HK-2 (cell line): Measurements from ENCODE around the gene CD2BP2.

Experiments
- DNase-seq: peaks from one replicate; pipeline ENCODE4 v3.0.0-alpha.2; 2018; ENCODE audit not compliant: unreplicated experiment

Gene CD2BP2

DNA sequence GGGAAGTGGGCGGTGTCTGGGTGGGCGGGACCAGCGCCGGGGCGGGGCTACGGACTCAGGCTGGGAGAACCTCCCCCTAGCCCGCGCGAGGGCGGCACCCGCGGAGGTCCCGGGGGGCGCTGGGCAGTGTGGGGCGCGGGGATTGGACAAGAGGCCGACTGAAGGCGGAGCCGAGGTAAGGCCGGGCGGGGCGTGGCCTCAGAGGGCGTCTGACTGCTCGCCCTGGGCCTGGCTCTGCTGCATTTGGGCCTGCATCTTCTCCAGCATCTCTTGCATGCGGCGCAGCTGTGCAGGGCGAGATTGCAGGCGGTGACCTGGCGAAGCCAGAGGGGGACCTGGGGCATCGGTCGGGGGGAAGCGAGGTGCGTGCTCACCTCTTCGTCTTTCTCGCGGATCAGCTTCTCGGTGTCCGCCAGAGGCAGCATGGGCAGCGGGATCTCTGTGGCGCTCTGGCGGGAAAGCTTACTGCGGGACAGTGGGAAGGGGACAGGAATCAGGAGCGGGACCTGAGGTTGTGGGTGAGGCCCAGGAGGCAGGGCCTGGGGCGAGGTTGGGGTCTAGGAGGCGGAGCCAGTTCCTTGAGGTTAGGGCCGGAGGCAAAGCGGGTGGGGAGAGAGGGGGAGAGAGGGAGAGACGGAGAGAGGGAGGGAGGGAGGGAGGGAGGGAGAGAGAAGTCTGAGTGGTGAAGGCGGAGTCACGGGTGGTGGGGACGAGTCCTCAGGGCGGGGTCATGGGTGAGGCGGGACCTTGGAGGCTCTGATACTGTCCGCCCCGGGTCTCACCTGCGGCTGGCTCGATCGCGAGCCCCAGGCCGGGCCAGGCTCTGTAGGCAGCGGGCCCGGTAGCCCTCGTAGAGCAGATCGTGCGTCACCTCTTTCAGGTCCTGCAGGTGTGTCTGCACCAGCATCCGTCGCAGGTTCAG lies 23.4 kb upstream of the CD2BP2 start:
- peak; percentile 94 for DNase-seq

DNA sequence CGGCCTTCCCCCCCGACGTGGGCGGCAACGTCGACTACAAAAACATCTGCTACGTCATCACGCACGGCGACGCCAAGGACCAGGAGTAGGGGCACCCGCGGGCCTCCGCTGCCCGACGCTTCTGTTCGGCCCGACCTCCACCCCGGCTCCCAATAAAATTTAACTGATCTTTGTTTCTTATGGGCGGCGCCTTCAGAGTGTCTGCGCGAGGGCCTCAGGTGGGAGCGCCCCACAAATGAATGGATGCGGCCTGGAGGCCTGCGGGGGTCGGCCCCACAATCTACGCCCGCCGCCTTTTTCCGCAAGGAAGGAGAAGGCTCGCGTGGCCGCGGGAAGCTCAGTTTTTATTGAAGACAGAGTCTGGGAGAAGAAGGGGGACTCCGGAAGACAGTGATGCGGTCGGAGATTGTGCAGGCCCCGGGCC lies 22.7 kb upstream of the CD2BP2 start:
- DNase-seq = peak; percentile 86

DNA sequence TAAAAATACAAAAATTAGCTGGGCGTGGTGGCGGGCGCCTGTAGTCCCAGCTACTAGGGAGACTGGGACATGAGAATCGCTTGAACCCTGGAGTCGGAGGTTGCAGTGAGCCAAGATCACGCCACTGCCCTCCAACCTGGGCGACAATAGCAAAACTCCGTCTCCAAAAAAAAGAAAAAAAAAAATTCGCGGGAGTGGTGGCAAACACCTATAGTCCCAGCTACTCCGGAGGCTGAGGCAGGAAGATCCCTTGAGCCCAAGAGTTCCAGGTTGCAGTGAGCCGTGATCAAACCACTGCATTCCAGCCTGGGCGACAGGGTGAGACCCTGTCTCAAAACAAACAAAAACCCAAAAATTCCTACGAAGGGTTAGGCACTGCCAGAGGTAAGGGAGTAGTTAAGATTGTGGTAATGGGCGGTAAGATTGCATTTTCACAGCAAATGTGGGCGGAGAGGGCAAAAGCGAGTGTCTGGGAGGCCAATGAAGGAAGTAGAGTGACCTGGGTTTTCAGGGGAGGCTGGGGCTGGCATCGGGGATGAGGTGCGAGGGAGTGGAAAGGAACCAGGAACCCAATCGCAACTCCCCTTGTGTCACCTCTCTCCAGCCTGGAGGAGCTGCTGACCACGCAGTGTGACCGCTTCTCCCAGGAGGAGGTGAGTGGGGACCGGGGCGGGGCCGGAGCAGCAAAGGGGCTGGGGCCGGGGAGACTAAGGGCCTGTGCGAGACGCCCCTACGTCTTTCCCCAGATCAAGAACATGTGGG lies 22.1 kb upstream of the CD2BP2 start:
- no peak for DNase-seq

DNA sequence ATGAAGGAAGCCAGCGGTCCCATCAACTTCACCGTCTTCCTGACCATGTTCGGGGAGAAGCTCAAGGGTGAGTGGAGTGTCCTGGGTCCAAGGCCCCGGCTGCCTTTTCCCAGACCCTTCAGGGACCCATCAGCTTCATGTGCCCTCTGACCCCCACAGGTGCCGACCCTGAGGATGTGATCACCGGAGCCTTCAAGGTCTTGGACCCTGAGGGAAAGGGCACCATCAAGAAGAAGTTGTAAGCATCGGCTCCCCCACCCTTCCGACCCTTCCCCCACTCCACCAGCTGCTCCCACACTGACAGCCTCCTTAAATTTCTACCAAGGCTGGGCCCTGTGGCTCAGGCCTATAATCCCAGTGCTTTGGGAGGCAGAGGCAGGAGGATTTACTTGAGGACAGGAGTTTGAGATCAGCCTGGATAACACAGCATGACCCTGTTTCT lies 21.4 kb upstream of the CD2BP2 start:
- DNase-seq = no peak

DNA sequence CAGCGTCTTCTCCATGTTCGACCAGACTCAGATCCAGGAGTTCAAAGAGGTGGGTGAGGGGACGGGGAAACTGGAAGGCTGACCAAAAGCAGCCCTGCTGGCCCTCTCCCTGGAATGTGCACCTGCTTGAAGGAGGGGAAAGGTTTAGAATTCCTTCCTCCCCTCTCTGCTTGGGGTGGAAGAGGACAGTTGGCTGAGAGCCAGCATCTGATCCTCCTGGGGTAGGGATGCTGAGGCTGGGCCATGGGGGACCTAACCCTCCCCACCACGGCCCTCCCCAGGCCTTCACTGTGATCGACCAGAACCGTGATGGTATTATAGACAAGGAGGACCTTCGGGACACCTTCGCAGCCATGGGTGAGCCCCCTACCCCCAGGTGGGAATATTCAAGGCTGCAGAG lies 20.8 kb upstream of the CD2BP2 start:
- DNase-seq = no peak

DNA sequence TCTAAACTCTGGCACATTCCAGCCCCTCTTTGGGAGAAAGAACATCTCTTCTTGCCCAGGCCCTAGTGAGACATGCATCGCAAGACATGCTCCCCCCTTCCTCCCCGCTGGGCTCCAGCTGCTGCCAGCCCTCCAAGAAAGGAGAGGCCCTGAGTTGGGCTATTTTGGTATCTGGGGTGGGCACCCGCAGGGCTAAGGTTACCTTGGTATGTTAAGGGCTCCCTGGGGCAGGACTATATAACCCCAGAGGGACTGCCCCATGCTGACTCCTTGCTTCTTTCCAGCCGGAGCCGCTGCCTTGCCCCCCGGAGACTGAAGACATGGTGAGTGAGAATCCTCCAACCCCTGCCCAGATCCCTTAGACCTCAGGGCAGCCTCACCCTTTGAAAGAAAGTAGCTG lies 19.4 kb upstream of the CD2BP2 start, which contains the start of gene MYL11:
TSS of gene MYL11 (plus strand) at position 265 of the 400 bp plus-strand sequence. CDS start at position 321, 56 bp downstream.
- DNase-seq = no peak

DNA sequence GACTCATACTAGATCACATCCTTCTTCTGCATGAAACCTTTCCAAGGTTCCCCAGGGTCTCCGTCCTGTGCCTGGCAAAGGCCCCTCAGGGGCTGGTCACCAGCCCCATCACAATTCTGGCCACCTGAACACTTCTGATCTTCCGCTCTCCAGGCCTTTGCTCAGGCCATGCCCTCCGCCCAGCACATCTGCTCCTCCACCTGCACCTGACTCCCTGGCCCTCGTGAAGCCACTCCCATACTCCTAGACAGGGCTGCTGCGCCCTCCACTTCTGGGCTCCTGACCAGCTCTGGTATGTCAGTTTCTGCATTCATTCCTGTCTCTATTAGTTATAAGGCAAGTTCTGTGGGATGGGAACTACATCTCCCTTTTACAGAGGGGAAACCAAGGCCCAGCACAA lies 17.6 kb upstream of the CD2BP2 start:
- DNase-seq = no peak

DNA sequence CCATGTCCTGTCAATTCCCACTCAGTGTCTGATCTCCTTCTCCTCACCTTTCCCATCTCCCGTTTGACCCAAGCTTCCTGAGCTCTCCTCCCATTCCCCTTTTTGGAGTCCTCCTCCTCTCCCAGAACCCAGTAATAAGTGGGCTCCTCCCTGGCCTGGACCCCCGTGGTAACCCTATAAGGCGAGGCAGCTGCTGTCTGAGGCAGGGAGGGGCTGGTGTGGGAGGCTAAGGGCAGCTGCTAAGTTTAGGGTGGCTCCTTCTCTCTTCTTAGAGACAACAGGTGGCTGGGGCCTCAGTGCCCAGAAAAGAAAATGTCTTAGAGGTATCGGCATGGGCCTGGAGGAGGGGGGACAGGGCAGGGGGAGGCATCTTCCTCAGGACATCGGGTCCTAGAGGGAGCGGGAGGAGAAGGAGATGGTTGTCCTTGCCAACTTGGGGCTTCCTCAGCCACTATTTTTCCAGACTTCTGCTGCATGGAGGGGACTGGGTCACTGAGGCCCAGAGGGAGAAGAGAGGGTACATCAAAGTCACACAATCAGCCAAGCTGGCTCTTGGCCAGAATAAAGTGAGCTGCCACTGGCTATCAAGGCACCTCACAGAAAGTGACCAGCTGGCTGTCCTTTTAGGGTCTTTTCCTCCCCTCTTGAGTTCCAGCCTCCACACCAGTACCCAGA lies 17.1 kb upstream of the CD2BP2 start:
- DNase-seq = no peak

DNA sequence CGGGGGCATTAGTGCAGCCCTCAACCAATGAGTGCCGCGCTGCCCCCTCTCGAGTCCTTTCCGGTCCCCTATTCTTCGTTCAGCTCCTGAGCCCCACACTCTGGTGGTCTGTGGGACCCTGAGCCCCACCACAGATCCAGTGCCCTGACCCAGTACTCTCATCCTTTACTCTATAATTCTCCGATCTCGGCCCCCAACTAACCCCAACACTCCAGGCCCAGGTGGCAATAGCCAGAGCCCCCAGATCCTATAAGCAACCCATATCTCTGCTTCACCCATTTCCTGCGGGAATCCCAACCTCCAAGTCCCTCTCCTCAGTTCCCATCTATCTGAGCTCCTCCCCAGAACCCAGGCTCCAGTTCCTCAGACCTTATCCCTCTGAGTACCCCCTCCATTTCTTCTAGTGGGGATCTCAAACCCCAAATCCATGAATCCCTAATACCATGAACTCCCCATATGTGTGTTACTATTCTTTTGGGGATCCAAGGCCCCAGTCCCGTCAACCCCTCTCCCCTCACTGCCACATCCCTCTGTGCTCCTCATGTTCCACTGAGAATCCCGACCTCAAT lies 16.2 kb upstream of the CD2BP2 start:
- no peak for DNase-seq

DNA sequence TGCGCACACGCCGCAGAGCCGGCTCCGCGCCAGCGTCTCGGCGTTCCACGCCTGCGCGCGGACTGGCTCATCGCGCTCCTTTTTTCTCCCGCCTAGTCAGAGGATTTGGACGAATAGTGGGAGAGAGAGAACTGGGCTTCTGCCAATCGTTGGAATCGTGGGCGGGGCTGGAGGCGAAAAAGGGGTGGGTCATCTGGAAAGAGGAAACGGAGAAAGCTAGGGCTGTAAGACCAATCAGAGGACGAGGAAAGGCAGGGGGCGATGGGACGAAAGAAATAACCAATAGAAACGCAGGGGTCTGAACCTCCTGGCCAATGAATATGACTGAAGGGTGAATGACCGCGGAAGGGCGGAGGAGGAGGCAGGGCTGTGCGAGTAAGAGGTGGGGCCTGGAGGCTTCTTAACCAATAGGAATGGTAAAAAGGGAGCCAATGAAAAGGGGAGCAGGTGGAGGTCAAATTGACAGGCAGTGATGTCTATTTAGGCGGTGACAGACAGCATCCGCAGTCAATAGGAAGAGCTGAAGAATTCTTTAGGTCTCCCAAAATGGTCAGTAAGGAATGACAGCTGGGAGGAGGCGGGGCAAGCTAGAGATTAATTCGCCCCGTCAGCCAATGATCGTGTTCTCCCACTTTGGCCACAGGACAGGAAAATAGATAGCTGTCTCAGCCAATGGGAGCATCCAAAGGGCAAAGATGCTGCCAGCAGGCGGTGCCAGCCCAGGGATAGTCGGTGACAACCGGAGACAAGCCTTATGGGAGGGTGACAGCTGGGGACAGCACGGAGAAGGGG lies 15.5 kb upstream of the CD2BP2 start, which contains the start of gene TBC1D10B:
TSS of gene TBC1D10B (minus strand) at position 39 of the 792 bp plus-strand sequence. CDS start 311 bp downstream, outside the sequence.
- peak; percentile 96 for DNase-seq

DNA sequence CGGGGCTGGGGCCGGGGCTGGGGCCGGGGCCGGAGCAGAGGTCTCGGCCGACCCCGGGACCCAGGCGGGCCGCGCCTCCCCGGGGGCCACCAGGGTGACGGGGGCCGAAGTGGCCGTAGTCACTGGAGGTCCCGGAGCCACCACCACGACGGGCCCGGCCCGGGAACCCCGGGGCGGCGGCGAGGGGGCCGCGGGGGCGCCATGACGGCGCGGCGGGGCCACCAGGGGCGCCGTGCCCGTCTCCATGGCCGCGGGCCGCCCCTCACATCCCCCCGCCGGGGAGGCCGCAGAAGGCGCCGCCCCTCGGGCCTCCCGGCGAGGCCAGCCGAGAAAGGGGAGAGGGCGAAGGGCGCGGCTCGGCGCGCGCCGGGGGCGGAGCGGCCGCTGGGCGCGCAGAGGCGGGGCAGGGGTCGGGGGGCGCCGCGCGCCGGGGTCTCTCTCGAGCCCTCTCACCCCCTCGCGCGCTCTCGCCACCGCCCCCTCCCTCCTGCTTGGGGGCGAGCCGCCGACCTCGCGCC lies 14.9 kb upstream of the CD2BP2 start:
- DNase-seq = no peak

DNA sequence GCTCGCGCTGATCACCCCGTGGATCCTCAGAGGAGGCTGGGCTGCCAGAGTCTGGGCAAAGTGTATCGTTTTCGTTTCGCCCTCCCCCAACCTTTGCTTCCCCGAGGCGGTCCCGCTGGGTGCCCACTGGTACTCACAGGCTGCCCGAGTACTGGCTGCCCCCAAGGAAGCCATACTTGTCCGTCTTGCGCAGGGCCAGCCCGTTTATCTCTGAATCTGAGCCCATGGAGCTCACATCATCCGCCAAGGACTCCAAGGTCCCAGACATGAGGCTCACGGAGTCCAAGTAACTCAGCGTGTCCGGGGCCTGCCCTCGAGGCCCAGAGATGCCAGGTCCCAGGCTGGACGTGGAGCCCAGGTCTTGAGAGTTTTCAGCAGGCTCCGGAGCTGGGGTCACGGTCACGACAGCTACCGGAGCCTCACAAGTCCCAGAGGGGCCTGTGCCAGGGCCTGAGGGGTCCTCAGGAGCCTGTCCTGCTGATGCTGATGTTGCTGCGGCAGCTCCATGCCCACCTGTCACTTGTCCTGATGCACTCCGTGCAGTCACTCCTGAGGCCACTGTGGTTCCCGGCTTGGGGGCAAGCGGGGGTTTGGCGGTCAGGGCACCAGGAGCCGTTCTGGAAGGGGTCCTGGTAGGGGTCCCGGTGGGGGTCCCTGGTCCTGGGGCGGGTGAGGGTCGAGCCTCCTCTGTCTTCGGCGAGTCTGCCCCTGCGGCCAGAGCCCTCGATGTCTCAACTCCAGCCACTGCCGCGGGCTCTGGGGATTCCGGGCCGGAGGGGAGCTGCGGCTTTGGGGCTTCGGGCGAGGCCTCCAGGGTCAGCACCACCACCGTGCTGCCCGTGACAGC lies 14.2 kb upstream of the CD2BP2 start:
- DNase-seq = no peak

DNA sequence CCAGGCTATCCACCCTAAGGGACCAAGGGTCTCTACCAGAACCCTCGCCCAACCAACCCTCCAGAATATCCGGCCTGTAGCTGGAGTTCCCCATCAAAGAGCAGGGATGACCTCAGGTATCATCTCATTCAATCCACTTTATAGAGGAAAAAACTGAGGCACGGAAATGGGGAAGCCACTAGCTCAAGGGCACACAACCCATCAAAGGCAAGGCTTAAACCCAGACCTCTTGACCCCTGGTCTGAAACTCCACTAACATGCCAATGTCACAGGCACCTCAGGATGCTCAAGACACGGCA lies 13.6 kb upstream of the CD2BP2 start:
- DNase-seq = no peak

DNA sequence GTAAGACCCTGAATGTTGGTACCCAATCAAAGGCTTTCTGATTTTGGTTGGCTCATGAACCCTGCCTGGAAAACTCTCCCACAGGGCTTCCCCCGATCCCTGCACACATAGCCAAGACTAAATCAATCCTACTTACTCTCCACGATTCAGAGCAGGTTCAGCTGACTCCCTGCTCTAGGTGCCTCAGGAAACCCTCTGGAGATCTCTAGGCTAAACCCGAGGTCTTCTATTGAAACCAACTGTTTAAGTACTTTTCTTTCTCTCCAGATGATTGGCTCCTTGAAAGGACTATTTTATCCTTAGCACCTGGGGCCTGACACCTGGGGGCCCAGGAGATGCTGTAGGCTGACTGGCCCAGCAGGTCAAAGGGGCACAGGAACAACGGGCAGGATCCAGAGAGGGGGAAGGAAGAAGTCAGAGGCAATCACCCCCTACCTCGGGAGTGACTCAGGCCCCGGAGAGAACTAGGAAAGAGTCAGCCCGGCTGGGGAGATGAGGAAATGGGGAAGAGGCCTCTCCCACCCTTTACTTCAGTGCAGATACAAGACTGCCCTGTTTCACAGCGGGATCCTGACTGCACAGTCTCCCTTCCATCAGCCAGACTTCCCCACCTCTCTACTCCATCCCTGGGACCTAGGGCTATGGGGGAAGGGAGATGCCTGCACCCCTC lies 13.1 kb upstream of the CD2BP2 start:
- peak; percentile 46 for DNase-seq

DNA sequence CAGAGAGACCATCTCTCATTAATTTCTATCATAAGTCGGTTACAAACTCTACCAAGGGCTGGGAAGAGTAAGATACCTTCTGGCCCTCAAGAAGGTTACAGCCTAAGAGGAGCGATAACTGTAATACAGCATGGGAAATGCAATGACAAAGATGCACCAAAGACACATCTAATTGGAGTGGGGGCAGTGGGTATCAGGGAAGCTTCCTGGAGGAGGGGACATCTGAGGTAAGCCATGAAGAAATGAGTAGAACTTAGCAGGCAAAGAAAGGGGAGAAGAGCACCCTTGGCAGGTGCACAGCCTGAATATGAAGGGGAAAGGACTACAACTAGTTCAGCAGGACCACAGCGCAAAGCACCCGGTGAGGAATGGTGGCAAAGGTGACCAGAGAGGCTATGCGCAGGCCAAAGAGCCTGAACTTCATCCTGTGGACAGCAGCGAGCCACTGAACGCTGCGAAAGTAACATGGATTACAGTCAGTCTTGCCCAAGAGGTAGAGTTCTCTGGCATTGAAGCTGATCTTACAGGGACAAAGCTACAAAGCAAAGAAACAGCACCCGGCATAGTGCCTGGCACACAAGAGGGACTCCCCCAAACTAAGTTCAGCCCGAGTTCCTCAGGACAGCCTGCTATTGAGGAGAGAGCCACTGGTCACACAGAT lies 12.4 kb upstream of the CD2BP2 start:
- no peak for DNase-seq

DNA sequence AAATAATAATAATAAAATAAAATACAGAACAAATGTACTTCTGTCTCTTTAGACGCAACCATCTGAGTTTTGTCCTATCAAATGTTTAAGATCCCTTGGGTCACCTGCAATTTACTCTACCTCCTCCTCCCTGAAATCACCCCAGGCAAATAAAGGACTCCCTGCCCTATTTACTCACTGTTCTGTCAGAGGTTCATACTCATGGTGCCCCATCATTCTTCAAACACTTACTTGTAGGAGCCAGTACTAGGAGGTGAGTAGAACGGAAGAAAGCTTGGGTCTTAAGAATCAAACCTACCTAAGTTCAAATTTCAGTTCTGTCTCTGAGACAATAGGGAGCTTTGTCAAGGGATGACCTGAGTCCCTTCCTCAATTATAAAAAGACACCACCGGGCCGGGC lies 11.4 kb upstream of the CD2BP2 start:
- no peak for DNase-seq

DNA sequence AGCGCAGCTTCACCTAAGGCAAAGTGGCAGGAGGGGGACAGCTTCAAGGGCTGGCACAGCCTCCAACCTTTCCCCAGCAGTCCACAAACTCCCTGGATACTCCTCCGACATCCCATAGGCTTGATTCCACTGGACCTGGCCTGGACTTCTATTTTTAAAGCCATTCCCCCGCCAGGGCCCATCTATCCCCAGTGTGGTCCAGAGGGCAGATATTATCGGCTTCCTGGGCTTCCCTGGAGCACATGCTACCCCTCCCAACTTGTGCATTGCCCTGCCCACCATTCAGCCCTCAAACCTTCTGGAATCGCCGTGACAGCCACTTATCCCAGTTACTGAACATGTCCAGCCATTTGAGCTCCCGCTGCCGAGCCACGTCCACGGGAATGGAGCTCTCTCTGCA lies 10.1 kb upstream of the CD2BP2 start:
- no peak for DNase-seq

DNA sequence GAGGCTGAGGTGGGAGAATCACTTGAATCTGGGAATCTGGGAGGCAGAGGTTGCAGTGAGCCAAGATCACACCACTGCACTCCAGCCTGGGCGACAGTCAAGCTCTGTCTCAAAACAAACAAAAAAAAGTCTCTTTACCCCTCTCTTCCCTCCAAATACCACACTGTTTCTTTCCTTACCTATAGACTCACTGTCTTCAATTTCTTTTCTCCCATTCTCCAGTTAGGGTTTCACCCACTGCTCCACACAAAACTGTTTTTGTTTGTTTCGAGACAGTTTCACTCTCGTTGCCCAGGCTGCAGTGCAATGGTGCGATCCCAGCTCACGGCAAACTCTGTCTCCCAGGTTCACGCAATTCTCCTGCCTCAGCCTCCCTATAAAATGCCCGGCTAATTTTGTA lies 6.1 kb upstream of the CD2BP2 start:
- DNase-seq = no peak

DNA sequence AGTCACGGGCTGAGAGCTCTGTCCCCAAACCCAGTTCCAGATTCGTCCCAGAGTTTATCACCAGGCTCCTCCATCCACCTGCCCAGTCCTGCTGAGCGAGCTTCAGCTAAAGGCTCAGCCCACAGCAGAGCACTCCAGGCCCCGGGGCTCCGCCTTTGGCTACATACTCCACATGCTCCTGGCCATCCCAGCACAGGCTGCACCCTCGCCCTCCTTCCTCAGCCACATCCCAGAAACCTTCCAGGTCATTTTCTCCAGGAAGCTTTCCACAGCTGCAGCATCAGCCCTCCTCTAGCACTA lies 4.7 kb upstream of the CD2BP2 start:
- DNase-seq = no peak
